ENCODE measurements around the gene TTLL10. TPM values are rescaled to one million over a fixed set of nuclear protein-coding genes. Genes with fewer than 3 reads are reported as not detected.

Gene TTLL10
- total and polyA plus RNA-seq, 2 of the 8 experiments (the other 6 are each of a cell fraction or from before 2014, with no cell fraction given) = 1.1 to 1.7 TPM

DNA sequence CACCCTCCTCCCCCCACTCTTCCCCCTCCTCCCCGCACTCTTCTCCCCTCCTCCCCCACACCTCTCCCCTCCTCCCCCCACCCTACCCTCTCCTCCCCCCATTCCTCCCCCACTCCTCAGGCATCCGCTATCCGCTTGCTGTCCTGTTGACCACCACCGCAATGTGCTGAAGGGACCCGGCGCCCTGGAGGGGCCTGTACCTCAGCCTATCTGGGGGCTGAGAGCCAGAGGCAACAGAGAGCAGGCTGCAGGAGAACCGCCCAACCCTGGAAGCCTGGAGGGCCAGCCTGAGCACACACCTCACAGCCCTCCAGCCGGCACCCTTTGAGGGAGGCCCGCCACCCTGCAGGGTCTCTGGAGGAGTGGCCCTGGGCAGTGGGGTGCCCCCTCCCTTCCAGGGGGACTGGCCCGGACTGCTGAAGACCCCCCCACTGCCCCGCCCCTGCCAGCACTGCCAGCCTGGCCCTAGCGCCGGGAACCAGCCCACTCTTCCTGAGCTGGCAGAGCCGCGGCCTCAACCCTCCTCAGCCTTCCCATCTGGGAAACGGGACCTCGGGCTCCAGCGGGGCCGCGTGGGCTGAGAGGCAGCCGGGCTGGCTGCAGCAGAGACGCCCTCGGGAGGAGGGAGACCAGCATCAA, 71.6 kb downstream of the TTLL10 start (continued):
- no peak for TF ChIP-seq RFX5 (IDR thresholded peaks at IDR 0.05; ENCODE audit: borderline replicate concordance, low read depth, low read length)
- TF ChIP-seq FOSL1 (IDR thresholded peaks at IDR 0.05; ENCODE audit: insufficient read depth, low read depth, low read length) = no peak
- no peak for TF ChIP-seq RXRA (IDR thresholded peaks at IDR 0.05; ENCODE audit: insufficient read depth, low read depth, low read length)
- TF ChIP-seq SUZ12 (IDR thresholded peaks at IDR 0.05; ENCODE audit: low read length) = no peak
- TF ChIP-seq BCL11A (IDR thresholded peaks at IDR 0.05; ENCODE audit: low read depth in 2 of 2, low read length in 2 of 2) = no peak
- no peak for TF ChIP-seq POLR2A (IDR thresholded peaks at IDR 0.05; ENCODE audit: control extremely low read depth in 1 of 2, low read depth in 2 of 2, low read length in 2 of 2)
- no peak for TF ChIP-seq RNF2 (IDR thresholded peaks at IDR 0.05; ENCODE audit: borderline replicate concordance, low read depth, low read length, missing control alignments, poor library complexity, severe bottlenecking)

Data from H1 (cell line).